Activated naive CD4-positive, alpha-beta T cell treated with anti-CD3 and anti-CD28 coated beads, Interleukin-2, amount 50 U/mL, for 72 hours (primary cell): ENCODE results near the gene RAP1GAP2. TPM values are rescaled to one million over a fixed set of nuclear protein-coding genes. Genes with fewer than 3 reads are reported as not detected.
A peak's percentile ranks its signal among the peaks of the same experiment; 100 is the strongest.

Source experiments
- ATAC-seq, 2 donors: fragments of 150-1000 bp; cut with Tn5 transposase; 2 replicates each; pipeline ENCODE4 v1.10.0; 2021; ENCODE audit warnings: mild to moderate bottlenecking in 2 of 2, moderate library complexity in 2 of 2
- DNase-seq, 2 donors: peaks; one replicate each; pipeline ENCODE4 v3.0.0; 2021 to 2022; ENCODE audit warnings: low spot score in 2 of 2
- H3K27ac Mint-ChIP-seq, 2 donors: one replicate each; pipeline ENCODE4 v1.8.0; 2022; ENCODE audit warnings: mild to moderate bottlenecking in 2 of 2, mixed read lengths in 2 of 2
- H3K36me3 Mint-ChIP-seq, 2 donors: one replicate each; pipeline ENCODE4 v1.8.0; 2022; ENCODE audit warnings: mixed read lengths in 2 of 2
- H3K9me3 Mint-ChIP-seq, 2 donors: one replicate each; pipeline ENCODE4 v1.8.0; 2022; ENCODE audit warnings: mixed read lengths in 2 of 2
- total RNA-seq, 2 donors: library from RNA; stranded (reverse); gene quantifications; one replicate each; pipeline ENCODE4 v1.2.3, GENCODE V29; 2022

The RAP1GAP2 gene
- total RNA-seq, 2 donors from 2014 or later: 0.29 to 0.50 TPM

- H3K36me3 Mint-ChIP-seq: no peaks in the 10 kb centered on the region
- H3K9me3 Mint-ChIP-seq: no peaks in the 10 kb centered on the region
These were observed 212.4 kb downstream of the RAP1GAP2 start for GRCh38 chr17:3008336-3009288.

GRCh38 chr17:3009411-3009920, 213.2 kb downstream of the RAP1GAP2 start:
- DNase-seq (no peak), ATAC-seq (no peak)
- no peaks in the 10 kb centered on the region for H3K36me3 Mint-ChIP-seq
- no peaks in the 10 kb centered on the region for H3K9me3 Mint-ChIP-seq
- no peak overlapping the region for H3K27ac Mint-ChIP-seq

More at GRCh38 chr17:3008336-3009288, 212.4 kb downstream of the RAP1GAP2 start:
- H3K27ac Mint-ChIP-seq: no peak overlapping the region
- DNase-seq (no peak), ATAC-seq (no peak)

GRCh38 chr17:3011891-3012290, 215.7 kb downstream of the RAP1GAP2 start:
- no peaks in the 10 kb centered on the region for H3K36me3 Mint-ChIP-seq
- H3K9me3 Mint-ChIP-seq: no peaks in the 10 kb centered on the region
- H3K27ac Mint-ChIP-seq: no peak overlapping the region
- no peak for DNase-seq
- ATAC-seq: no peak

GRCh38 chr17:3012926-3013581, 216.8 kb downstream of the RAP1GAP2 start:
- ATAC-seq (peak; percentile 89 to 95), DNase-seq (peak in 1 of 2 donors; percentile 58)
- Mint-ChIP-seq H3K9me3 (no peaks in the 10 kb centered on the region), H3K36me3 (no peaks in the 10 kb centered on the region), H3K27ac (no peak overlapping the region)

GRCh38 chr17:3015890-3016289, 219.7 kb downstream of the RAP1GAP2 start:
- DNase-seq: no peak
- peaks cover 0 to 4% of the 10 kb centered on the region in 2 donors for H3K9me3 Mint-ChIP-seq
- peaks cover 4% of the 10 kb centered on the region in 2 donors for H3K36me3 Mint-ChIP-seq
- H3K27ac Mint-ChIP-seq: no peak overlapping the region
- no peak for ATAC-seq

GRCh38 chr17:3017936-3018335, 221.7 kb downstream of the RAP1GAP2 start:
- Mint-ChIP-seq H3K36me3 (peaks cover 21 to 23% of the 10 kb centered on the region in 2 donors), H3K27ac (no peak overlapping the region), H3K9me3 (peaks cover 5 to 16% of the 10 kb centered on the region in 2 donors)
- ATAC-seq: no peak
- DNase-seq: no peak

- Mint-ChIP-seq H3K36me3 (peaks cover 33 to 35% of the 10 kb centered on the region in 2 donors), H3K27ac (no peak overlapping the region), H3K9me3 (peaks cover 13 to 26% of the 10 kb centered on the region in 2 donors)
- ATAC-seq: no peak
- no peak for DNase-seq
These were observed 223.5 kb downstream of the RAP1GAP2 start for GRCh38 chr17:3019761-3020160.

- DNase-seq: no peak
- H3K36me3 Mint-ChIP-seq: peaks cover 33 to 35% of the 10 kb centered on the region in 2 donors
These were observed 224.1 kb downstream of the RAP1GAP2 start for GRCh38 chr17:3020381-3020780.

GRCh38 chr17:3022197-3022596, 226.0 kb downstream of the RAP1GAP2 start:
- Mint-ChIP-seq H3K27ac (no peak overlapping the region), H3K9me3 (peaks cover 13 to 26% of the 10 kb centered on the region in 2 donors), H3K36me3 (peaks cover 33 to 35% of the 10 kb centered on the region in 2 donors)
- no peak for ATAC-seq
- DNase-seq: no peak

More at GRCh38 chr17:3020381-3020780, 224.1 kb downstream of the RAP1GAP2 start:
- ATAC-seq: no peak
- Mint-ChIP-seq H3K9me3 (peaks cover 13 to 26% of the 10 kb centered on the region in 2 donors), H3K27ac (peak overlapping the region in 1 of 2 donors; percentile 55)

GRCh38 chr17:3024346-3024745, 228.1 kb downstream of the RAP1GAP2 start:
- no peak overlapping the region for H3K27ac Mint-ChIP-seq
- ATAC-seq (no peak), DNase-seq (no peak)
- peaks cover 33 to 35% of the 10 kb centered on the region in 2 donors for H3K36me3 Mint-ChIP-seq
- peaks cover 13 to 26% of the 10 kb centered on the region in 2 donors for H3K9me3 Mint-ChIP-seq

- Mint-ChIP-seq H3K36me3 (peaks cover 32 to 33% of the 10 kb centered on the region in 2 donors), H3K27ac (no peak overlapping the region), H3K9me3 (peaks cover 13 to 25% of the 10 kb centered on the region in 2 donors)
- DNase-seq (no peak), ATAC-seq (no peak)
These were observed 229.3 kb downstream of the RAP1GAP2 start for GRCh38 chr17:3025421-3026124.

GRCh38 chr17:3026125-3026855, 230.1 kb downstream of the RAP1GAP2 start:
- ATAC-seq: no peak
- Mint-ChIP-seq H3K9me3 (peaks cover 13 to 19% of the 10 kb centered on the region in 2 donors), H3K36me3 (peaks cover 24 to 26% of the 10 kb centered on the region in 2 donors), H3K27ac (no peak overlapping the region)
- DNase-seq: no peak

GRCh38 chr17:3026856-3027751, 230.9 kb downstream of the RAP1GAP2 start:
- DNase-seq: no peak
- no peak for ATAC-seq
- H3K27ac Mint-ChIP-seq: no peak overlapping the region
- H3K36me3 Mint-ChIP-seq: peaks cover 17 to 18% of the 10 kb centered on the region in 2 donors
- peaks cover 13 to 15% of the 10 kb centered on the region in 2 donors for H3K9me3 Mint-ChIP-seq

- DNase-seq (peak in 1 of 2 donors; percentile 6), ATAC-seq (no peak)
- Mint-ChIP-seq H3K36me3 (peaks cover 11% of the 10 kb centered on the region in 2 donors), H3K27ac (no peak overlapping the region), H3K9me3 (peaks cover 8 to 9% of the 10 kb centered on the region in 2 donors)
These were observed 231.7 kb downstream of the RAP1GAP2 start for GRCh38 chr17:3027786-3028532.
